GM08714 (cell line): ENCODE data around the gene TRIO.

ENCODE experiments used
- H3K4me3 ChIP-seq: fragments of 200-500 bp; sonication (Bioruptor generic); 2 replicates; pipeline ENCODE4 v1.5.1; 2014; ENCODE audit warnings: mild to moderate bottlenecking, low read length, inconsistent platforms
- ZNF274 ChIP-seq: IDR thresholded peaks from 2 replicates; pipeline ENCODE4 v1.6.1; 2012; ENCODE audit warnings: mild to moderate bottlenecking, low read depth, low read length

Gene TRIO

GRCh38 chr5:14309878-14310531 is 166.9 kb downstream of the TRIO start:
- no peak for TF ChIP-seq ZNF274
- no peak overlapping the region for H3K4me3 ChIP-seq

DNA sequence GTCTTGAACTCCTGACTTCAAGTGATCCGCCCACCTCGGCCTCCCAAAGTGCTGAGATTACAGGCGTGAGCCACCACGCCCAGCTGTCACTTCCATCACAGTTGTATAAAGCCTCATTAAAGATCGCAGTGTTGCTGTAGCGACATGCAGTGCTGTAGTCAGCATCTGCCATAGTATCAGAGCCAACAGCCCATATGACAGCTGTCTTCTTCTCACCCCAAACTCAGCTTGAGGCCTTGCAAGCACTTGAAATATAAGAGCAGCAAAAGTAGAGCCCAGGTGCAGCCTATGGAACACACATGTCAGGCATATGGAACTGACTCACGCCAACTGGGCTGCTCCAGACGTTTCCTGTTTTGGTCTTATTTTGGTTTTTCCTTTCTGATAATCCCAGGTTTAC is 167.8 kb downstream of the TRIO start:
- no peak overlapping the region for H3K4me3 ChIP-seq
- no peak for TF ChIP-seq ZNF274

- H3K4me3 ChIP-seq = no peak overlapping the region
- TF ChIP-seq ZNF274 = no peak
Measured at GRCh38 chr5:14313986-14314690, 171.0 kb downstream of the TRIO start.

- TF ChIP-seq ZNF274 = no peak
- H3K4me3 ChIP-seq = no peak overlapping the region
Measured at GRCh38 chr5:14316471-14316870, 173.3 kb downstream of the TRIO start.

GRCh38 chr5:14319102-14319501 is 176.0 kb downstream of the TRIO start:
- TF ChIP-seq ZNF274 = no peak
- no peak overlapping the region for H3K4me3 ChIP-seq

GRCh38 chr5:14321936-14322335 is 178.8 kb downstream of the TRIO start:
- TF ChIP-seq ZNF274 = no peak
- H3K4me3 ChIP-seq = no peak overlapping the region

DNA sequence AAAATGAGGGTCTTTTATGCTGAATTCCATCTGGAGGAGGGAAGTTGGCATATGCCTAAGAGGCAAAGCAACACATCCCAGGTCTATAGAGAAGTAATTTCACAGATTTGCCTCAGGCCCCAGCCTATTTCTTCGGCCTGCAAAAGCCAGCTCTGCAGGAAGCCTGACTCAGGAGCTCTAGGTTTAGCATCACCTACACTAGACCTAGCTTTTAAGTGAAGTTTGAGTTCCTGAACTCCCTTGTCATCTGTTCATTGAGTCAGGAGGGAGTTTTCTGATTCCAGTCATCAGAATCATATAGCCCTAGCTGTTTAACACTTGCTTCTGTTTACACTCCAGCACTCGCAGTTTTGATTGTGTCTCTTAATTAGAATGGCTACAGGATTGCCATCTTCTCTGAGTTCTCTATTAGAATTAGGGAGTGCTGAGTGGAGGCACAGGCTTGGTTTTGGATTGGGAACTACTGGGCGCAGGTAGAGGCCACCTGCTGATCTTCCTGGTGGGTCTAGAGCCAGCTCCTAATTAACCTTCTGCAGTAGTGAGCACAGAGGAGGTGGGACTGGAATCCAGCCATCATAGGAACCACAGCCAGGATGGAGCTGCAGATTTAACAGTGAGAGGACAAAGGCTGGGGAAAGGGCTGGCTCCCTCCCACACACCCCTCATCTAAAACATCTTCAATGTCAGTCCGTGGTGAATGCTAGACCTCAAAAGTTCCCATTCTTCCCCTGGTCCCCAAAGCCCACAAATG is 179.5 kb downstream of the TRIO start:
- TF ChIP-seq ZNF274 = no peak
- no peak overlapping the region for H3K4me3 ChIP-seq

DNA sequence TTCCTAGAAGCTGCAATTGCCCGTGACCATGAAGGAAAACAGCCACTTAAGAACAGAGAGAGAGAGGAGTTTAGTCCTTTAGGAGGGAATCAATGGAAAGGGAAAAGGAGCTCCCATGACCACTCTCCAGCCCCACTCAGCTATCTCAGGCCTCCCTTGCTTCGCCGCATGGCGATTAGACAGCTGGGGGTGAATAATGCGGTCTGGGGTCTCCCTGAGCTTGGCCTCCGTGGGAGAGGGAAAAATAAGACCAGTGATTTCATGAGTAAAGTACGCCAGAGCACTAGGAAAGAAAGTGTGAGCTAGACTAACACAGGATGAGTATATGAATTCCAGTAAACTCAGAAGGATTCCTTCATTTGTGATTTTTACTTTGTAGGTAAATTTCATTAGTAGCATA is 180.3 kb downstream of the TRIO start:
- no peak overlapping the region for H3K4me3 ChIP-seq
- TF ChIP-seq ZNF274 = no peak

DNA sequence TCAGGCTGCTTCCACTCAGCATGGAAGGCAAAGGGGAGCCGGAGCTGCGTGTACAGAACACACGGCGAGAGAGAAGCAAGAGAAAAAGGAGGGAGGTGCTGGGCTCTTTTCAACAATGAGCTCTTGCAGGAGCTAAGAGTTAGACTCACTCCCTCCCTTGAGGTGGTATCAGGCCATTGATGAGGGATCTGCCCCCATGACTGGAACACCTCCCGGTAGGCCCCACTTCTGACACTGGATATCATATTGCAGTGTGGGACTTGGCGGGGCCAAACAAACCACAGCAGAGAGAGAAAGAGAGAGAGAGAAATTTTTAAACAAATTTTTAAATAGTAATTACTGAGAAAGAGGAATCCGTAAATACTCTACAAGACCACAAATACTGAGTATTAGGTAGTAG is 182.2 kb downstream of the TRIO start:
- no peak for TF ChIP-seq ZNF274
- no peak overlapping the region for H3K4me3 ChIP-seq

- no peak for TF ChIP-seq ZNF274
- no peak overlapping the region for H3K4me3 ChIP-seq
Measured at GRCh38 chr5:14326035-14326903, 183.1 kb downstream of the TRIO start.

DNA sequence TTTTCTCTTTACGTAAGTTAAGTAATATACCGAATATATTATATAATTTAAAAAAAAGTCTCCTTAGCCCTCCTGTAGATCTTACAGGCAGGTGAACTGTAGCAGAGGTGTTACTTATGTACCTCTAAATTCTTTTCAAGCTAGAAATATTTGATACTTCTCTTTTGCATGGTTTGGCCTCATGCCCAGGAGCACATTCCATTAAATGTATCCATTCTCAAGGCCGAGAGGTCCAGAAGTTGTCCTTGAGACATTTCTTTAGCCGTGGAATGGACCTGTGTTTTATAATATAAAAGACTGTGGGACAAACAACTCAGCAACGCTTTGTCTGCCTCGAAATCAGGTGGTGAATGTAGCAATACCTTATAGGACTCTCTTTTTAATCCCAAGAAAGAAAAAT is 184.5 kb downstream of the TRIO start:
- no peak overlapping the region for H3K4me3 ChIP-seq
- no peak for TF ChIP-seq ZNF274

DNA sequence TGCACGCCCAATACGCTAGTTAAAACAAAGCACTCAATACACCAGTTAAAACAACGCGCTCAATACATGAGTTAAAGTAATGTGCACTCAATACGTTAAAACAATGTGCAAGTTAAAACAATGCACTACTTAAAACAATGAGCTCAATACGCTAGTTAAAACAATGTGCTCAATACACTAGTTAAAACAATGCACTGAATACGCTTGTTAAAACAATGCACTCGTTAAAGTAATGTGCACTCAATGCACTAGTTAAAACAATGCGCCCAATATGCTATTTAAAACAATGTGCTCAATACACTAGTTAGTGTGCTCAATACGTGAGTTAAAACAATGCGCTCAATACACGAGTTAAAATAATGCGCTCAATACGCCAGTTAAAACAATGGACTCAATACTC is 185.0 kb downstream of the TRIO start:
- no peak for TF ChIP-seq ZNF274

DNA sequence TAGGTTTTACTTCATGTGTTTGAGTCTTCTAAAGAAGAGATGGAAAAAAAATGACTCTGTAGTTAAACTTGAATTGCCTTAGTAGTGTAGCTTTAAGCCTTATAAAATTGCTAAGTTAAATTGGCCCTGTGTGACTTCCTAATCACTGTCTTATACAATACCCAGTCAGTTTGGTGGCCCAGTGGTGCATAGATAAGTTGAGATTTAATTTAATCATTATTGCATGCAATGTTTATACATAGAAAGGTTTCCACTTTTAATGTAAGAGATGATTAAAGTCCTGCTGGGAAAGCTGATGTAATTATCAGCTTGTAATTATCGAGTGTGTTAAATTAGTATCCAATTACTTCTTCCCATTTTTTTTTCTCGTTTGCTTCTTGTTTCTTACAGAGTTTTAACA is 187.1 kb downstream of the TRIO start:
- H3K4me3 ChIP-seq = no peak overlapping the region
- TF ChIP-seq ZNF274 = no peak

More for the DNA sequence above, 185.0 kb downstream of the TRIO start:
- no peak overlapping the region for H3K4me3 ChIP-seq
